Activated CD4-positive, CD25-positive, alpha-beta regulatory T cell treated with anti-CD3 and anti-CD28 coated beads, Interleukin-2, amount 50 U/mL, for 72 hours (primary cell): Measurements from ENCODE around the gene PANX1.
"Not testable (repeated sequence)": the region's sequence is repeated elsewhere in the genome, so short reads cannot be mapped to it uniquely, and the experiment has no call there.

Experiments used
- DNase-seq: peaks from one replicate; pipeline ENCODE4 v3.0.0; 2021

Gene PANX1

GRCh38 chr11:94128746-94129511 is at the start of gene PANX1:
Gene PANX1, plus strand, starts transcription at chr11:94128841. Its CDS starts 472 bp downstream, at chr11:94129313.
- peak; percentile 73 for DNase-seq

- no peak for DNase-seq
These were observed 44.5 kb upstream of the PANX1 start for GRCh38 chr11:94084164-94084563.

GRCh38 chr11:94088906-94089305 is 39.7 kb upstream of the PANX1 start:
- no peak for DNase-seq

- no peak for DNase-seq
These were observed 39.3 kb upstream of the PANX1 start for GRCh38 chr11:94089341-94089740.

- no peak for DNase-seq
These were observed 38.2 kb upstream of the PANX1 start for GRCh38 chr11:94090401-94090800.

- no peak for DNase-seq
These were observed 37.5 kb upstream of the PANX1 start for GRCh38 chr11:94091091-94091490.

GRCh38 chr11:94100253-94100652 is 28.4 kb upstream of the PANX1 start:
- no peak for DNase-seq

- DNase-seq: no peak
These were observed 25.2 kb upstream of the PANX1 start for GRCh38 chr11:94103471-94103870.

- no peak for DNase-seq
These were observed 23.9 kb upstream of the PANX1 start for GRCh38 chr11:94104734-94105133.

- no peak for DNase-seq
These were observed 21.9 kb upstream of the PANX1 start for GRCh38 chr11:94106716-94107115.

GRCh38 chr11:94107363-94107762 is 21.3 kb upstream of the PANX1 start:
- DNase-seq: no peak

- DNase-seq: no peak
These were observed 17.4 kb upstream of the PANX1 start for GRCh38 chr11:94111241-94111640.

GRCh38 chr11:94111660-94112059 is 17.0 kb upstream of the PANX1 start:
- no peak for DNase-seq

GRCh38 chr11:94112206-94112953 is 16.3 kb upstream of the PANX1 start:
- DNase-seq: no peak

- DNase-seq: no peak
These were observed 11.5 kb upstream of the PANX1 start for GRCh38 chr11:94117197-94117574.

GRCh38 chr11:94117871-94118270 is 10.8 kb upstream of the PANX1 start:
- DNase-seq: no peak

GRCh38 chr11:94119676-94120075 is 9.0 kb upstream of the PANX1 start:
- not testable (repeated sequence) for DNase-seq

- DNase-seq: not testable (repeated sequence)
These were observed 8.1 kb upstream of the PANX1 start for GRCh38 chr11:94120516-94120915.

GRCh38 chr11:94120946-94121345 is 7.7 kb upstream of the PANX1 start:
- no peak for DNase-seq

GRCh38 chr11:94125407-94126115 is 3.1 kb upstream of the PANX1 start:
- no peak for DNase-seq

- no peak for DNase-seq
These were observed 1.0 kb upstream of the PANX1 start for GRCh38 chr11:94127638-94128037.

GRCh38 chr11:94128291-94128745 is 323 bp upstream of the PANX1 start:
- DNase-seq: peak; percentile 45

GRCh38 chr11:94129512-94130297 is 1.1 kb downstream of the PANX1 start:
- DNase-seq: no peak
